Stimulated activated CD4-positive, alpha-beta T cell treated with anti-CD3 and anti-CD28 coated beads, Interleukin-12 subunit alpha, Interleukin-12 subunit beta, amount 100 ng/mL, for 48 hours (primary cell): ENCODE results near the gene KRTAP4-7.
"Not testable (repeated sequence)": the region's sequence is repeated elsewhere in the genome, so short reads cannot be mapped to it uniquely, and the experiment has no call there.

Experiments
- DNase-seq, 3 donors: peaks; one replicate each; pipeline ENCODE4 v3.0.0-alpha.2; 2020; ENCODE audit warnings: low read depth in 2 of 3, low spot score in 1 of 3

Gene KRTAP4-7

DNA sequence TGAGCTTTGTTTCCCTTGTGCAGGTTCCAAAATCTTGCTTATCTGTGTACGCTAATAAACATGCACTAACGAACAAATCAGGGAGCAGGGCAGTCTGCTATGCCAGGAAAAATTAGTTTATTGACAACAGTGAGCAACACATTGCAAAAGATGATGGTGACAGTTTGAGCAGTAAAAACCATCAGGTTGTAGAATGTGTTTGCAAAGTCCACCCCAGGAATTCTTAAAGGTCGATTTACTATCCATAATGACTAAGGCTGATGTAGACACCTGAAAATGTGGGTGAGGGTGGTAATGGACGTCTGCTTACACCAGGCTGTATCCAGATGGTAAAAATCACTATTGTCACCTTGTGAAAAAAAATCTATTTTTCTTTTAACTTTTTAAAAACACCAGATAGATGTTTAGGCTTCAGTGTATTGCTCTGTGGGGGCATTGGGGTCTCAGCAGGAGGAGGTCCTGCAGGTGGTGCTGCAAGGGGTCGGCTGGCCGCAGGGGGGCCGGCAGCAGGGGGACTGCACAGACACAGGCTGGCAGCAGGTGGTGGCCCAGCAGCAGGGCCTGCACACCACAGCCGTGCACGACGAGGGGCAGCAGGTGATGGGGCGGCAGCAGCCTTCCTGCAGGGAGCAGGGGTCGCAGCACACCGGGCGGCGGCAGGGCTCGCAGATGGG, 18.8 kb upstream of the KRTAP4-7 start:
- DNase-seq = not testable (repeated sequence)

- no peak for DNase-seq
Observed at GRCh38 chr17:41065829-41066624, 17.9 kb upstream of the KRTAP4-7 start, which contains the start of gene KRTAP2-4. Gene KRTAP2-4 (minus strand): TSS chr17:41065879. CDS start chr17:41065845, 34 bp downstream.

DNA sequence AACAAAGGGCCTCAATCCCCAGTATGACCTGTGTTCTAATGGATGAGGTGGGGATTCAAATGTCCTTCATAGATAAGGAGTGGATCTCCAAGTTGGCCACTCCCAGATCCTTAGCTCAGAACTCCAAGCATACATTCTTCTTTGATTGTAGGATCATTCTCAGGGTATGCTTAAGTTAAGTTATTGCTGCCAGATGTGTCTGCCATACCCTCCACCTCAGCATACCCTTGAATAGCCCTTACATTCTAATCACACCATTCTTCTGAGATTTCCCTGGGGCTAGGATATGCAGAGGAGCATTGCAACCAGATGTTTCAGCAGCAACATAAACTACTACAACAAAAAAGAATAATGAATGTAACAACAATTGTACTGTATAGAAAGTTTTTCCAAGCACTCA, 16.7 kb upstream of the KRTAP4-7 start:
- no peak for DNase-seq

GRCh38 chr17:41069031-41069430, 14.9 kb upstream of the KRTAP4-7 start:
- no peak for DNase-seq

DNA sequence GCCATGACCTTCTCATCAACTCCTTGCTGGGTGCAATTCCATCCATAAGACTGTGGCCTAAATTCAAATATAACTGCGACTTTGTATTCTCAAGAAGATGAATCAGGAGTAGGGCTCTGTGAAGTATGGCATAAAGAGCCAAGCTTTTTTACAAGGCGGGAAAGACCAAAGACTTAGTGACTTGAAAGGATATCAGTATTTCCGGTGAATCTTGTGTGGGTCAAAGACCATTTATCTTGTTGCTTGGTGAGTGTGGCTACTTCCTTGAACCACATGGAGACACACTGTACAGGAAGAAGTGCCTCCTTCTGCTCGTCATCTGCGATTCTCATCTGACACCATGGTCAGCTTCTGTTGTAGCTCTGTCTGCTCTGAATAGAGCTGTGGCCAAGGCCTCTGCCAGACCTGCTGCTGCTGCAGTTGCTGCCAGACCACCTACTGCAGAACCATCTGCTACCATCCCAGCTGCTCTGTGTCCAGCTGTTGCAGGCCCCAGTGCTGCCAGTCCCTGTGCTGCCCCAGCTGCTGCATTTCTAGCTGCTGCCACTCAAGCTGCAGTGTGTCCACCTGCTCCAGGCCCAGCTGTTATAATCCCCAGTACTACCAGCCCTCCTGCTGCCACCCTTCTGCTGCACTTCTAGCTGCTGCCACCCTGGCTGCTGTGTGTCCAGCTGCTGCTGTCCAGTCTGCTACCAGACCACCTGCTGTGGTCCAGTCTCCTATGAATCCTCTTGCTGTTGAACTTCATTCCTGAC, 12.2 kb upstream of the KRTAP4-7 start:
- DNase-seq = no peak

- no peak for DNase-seq
Observed at GRCh38 chr17:41073676-41074075, 10.3 kb upstream of the KRTAP4-7 start.

GRCh38 chr17:41076788-41077187, 7.2 kb upstream of the KRTAP4-7 start:
- no peak for DNase-seq

- no peak for DNase-seq
Observed at GRCh38 chr17:41082626-41083025, 1.3 kb upstream of the KRTAP4-7 start.

GRCh38 chr17:41083427-41083826, 523 bp upstream of the KRTAP4-7 start:
- not testable (repeated sequence) for DNase-seq

DNA sequence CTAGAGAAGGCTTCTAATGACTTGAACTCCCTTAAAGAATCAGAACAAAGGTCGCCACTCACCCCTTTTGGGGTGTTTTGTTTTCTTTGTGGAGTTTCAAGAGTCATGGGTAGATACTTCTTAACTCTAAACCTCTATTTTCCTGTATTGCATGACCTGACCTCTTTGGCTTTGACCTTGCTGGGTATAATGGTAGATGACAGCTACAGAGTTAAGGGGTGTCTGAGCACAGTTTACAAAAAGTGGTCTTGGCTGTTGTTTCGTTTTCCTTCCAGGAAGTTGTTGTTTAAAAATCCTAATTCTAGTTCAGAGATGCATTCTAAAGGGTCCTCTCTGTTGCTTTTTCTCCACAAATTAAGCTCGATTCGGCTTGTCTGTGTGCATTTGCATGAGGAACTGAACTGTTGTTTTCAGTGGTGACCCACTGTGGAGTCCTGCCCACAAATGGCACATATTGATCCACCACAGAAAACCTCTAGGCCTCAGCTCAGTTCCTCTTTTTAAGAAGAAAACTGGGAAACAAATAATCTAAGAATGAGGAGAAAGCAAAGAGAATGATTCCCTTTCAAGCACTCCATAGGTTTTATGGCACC, 4.9 kb downstream of the KRTAP4-7 start:
- not testable (repeated sequence) for DNase-seq

GRCh38 chr17:41096055-41096454, 12.1 kb downstream of the KRTAP4-7 start:
- no peak for DNase-seq

DNA sequence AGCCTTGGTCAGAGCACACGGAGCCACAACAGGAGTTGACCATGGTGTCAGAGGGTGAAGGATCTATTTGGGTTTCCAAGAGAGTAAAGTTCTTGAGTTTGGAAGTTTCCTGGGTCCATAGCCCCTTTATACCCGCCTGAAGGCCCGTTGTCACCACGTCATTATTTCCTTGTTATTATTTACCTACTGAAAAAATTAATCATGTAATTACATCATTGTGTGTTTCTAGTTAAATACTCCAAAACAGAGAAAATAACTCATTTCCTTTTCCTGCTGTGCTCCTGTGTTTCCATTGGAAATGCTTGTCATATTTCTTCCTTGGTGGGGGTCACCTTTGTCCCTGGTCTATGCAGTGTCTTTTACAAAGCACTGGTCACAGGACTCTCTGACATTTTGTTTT, 14.1 kb downstream of the KRTAP4-7 start, which contains the start of gene KRTAP4-8:
TSS of gene KRTAP4-8 (minus strand) at position 101 of the 400 bp plus-strand sequence. CDS start at position 43, 58 bp downstream.
- no peak for DNase-seq

DNA sequence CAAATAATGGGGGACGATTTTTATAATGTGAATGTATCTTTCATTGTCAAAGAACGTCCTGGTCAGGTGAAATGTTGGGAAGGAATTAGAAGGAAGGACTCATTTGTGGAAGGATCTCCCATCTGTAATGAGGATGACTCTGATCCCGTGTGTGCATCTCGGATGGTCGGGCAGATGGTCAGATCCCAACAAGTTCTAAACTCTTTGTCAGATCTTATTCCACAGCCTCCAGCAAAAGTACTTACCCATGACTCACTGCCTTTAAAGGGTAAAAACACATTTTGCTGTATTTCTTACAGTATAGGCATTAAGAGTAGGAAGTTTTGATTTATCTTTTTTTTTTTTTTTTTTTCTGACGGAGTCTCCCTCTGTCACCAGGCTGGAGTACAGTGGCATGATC, 14.5 kb downstream of the KRTAP4-7 start:
- DNase-seq = no peak

DNA sequence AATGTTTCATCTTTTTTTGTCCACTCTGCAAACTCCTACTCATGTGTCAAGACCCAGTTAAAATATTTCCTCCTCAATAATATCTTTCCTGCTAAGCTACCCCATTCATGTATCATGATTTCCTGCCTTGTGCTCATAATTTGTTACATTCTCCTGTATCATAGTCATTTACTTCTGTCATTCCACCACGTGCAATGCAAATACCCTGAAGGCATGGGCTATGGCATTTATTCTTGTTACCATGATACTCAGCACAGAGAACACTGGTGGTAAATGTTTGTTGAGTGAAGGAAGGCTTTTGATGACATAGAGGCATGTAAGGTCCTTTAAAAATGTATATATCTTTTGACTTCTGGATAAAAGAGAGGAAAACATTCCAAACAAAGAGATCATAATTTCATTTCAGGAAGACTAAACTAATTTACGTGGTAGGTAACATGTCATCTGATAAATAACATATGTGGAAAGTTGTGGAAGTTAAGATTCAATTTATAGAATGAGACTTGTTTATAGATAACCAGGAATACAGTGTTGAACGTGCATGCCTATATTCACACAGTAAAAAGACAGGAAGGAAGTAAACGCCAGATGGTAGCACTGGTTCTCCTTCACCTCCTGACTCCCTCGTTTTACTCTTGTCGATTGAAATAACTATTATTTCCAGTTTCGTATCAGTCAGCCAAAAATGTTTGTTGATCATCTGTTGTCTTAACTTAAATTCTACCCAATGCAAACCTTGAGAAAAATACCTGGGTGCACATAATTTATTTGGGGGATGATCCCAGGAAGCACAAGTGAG, 15.9 kb downstream of the KRTAP4-7 start:
- DNase-seq = not testable (repeated sequence)

GRCh38 chr17:41101586-41102259, 17.8 kb downstream of the KRTAP4-7 start, which contains the start of gene KRTAP4-16:
Gene KRTAP4-16 (minus strand): TSS chr17:41102209. CDS start chr17:41102209, 0 bp downstream.
- DNase-seq = no peak

- DNase-seq = no peak
Observed at GRCh38 chr17:41103896-41104295, 19.9 kb downstream of the KRTAP4-7 start.

GRCh38 chr17:41104386-41105038, 20.6 kb downstream of the KRTAP4-7 start:
- not testable (repeated sequence) for DNase-seq

- DNase-seq = not testable (repeated sequence)
Observed at GRCh38 chr17:41105347-41105746, 21.4 kb downstream of the KRTAP4-7 start, which contains the start of gene KRTAP4-9. Gene KRTAP4-9 (plus strand): TSS chr17:41105389. CDS start chr17:41105389, 0 bp downstream.

GRCh38 chr17:41107941-41108450, 24.0 kb downstream of the KRTAP4-7 start:
- no peak for DNase-seq
